AG09309 (cell line): ENCODE data around the gene LRCOL1.

Experiments used
- DNase-seq: peaks from one replicate; pipeline ENCODE4 v3.0.0-alpha.2; 2010; ENCODE audit warnings: low read depth
- H3K4me3 ChIP-seq: 2 replicates; pipeline ENCODE4 v1.5.1; 2011; ENCODE audit warnings: mild to moderate bottlenecking, low read depth, low read length, moderate library complexity; ENCODE audit not compliant: control insufficient read depth
- CTCF ChIP-seq: IDR thresholded peaks from 2 replicates; pipeline ENCODE4 v1.5.1; 2011; ENCODE audit warnings: mild to moderate bottlenecking, low read depth, low read length, inconsistent platforms; ENCODE audit not compliant: insufficient read depth, control insufficient read depth; ENCODE audit errors: missing control alignments

Gene LRCOL1

GRCh38 chr12:132621657-132622435, 11.5 kb upstream of the LRCOL1 start:
- H3K4me3 ChIP-seq: no peak overlapping the region
- no peak for TF ChIP-seq CTCF
- DNase-seq: no peak

- no peak for TF ChIP-seq CTCF
- DNase-seq: no peak
- H3K4me3 ChIP-seq: no peak overlapping the region
Observed at GRCh38 chr12:132620899-132621656, 10.7 kb upstream of the LRCOL1 start.

- TF ChIP-seq CTCF: no peak
- no peak for DNase-seq
- no peak overlapping the region for H3K4me3 ChIP-seq
Observed at GRCh38 chr12:132620113-132620898, 9.9 kb upstream of the LRCOL1 start.

- DNase-seq: no peak
- no peak for TF ChIP-seq CTCF
- H3K4me3 ChIP-seq: no peak overlapping the region
Observed at GRCh38 chr12:132619386-132620112, 9.2 kb upstream of the LRCOL1 start.

GRCh38 chr12:132619071-132619385, 8.6 kb upstream of the LRCOL1 start:
- no peak overlapping the region for H3K4me3 ChIP-seq
- no peak for DNase-seq
- no peak for TF ChIP-seq CTCF

- TF ChIP-seq CTCF: no peak
- no peak within 1 kb of the TSS for H3K4me3 ChIP-seq
- no peak for DNase-seq
Observed at GRCh38 chr12:132618683-132619043, 8.3 kb upstream of the LRCOL1 start, which contains the start of gene P2RX2. P2RX2 (plus strand) TSS chr12:132618776; CDS start chr12:132618817, 41 bp downstream.
